Ramos (cell line): ENCODE results near the gene ZFYVE9.
"Not testable (repeated sequence)": the region's sequence is repeated elsewhere in the genome, so short reads cannot be mapped to it uniquely, and the experiment has no call there.

ENCODE experiments used
- in situ Hi-C: fragments of 300-500 bp; cut with MboI; formaldehyde crosslinking; loops from one replicate; pipeline ENCODE4 v1.14.3; 2022; ENCODE audit warnings: low sequenced_read_pairs; ENCODE audit not compliant: unreplicated experiment

ZFYVE9 gene

GRCh38 chr1:52365071-52365745 is 223.3 kb downstream of the ZFYVE9 start:
- in situ Hi-C loops, result no loop called here

- in situ Hi-C loops, result no loop called here
These were observed 224.0 kb downstream of the ZFYVE9 start, which contains the start of gene CC2D1B for GRCh38 chr1:52365746-52366516. CC2D1B (minus strand) TSS chr1:52366205; CDS start chr1:52364620, 1,585 bp downstream.

- in situ Hi-C loops, result no loop called here
These were observed 224.6 kb downstream of the ZFYVE9 start for GRCh38 chr1:52366517-52366827.

GRCh38 chr1:52367272-52367671 is 225.4 kb downstream of the ZFYVE9 start:
- in situ Hi-C loops, result no loop called here

GRCh38 chr1:52368383-52369172 is 226.7 kb downstream of the ZFYVE9 start:
- in situ Hi-C loops, result no loop called here

- in situ Hi-C loops, result not testable (repeated sequence)
These were observed 228.0 kb downstream of the ZFYVE9 start for GRCh38 chr1:52369851-52370250.

GRCh38 chr1:52385376-52385775 is 243.5 kb downstream of the ZFYVE9 start:
- in situ Hi-C loops, result no loop called here

GRCh38 chr1:52386458-52386857 is 244.6 kb downstream of the ZFYVE9 start:
- in situ Hi-C loops, result no loop called here

GRCh38 chr1:52393174-52393573 is 251.3 kb downstream of the ZFYVE9 start:
- in situ Hi-C loops, result no loop called here
